HFFc6 (cell line): ENCODE measurements around the gene TREML2. TPM values are rescaled to one million over a fixed set of nuclear protein-coding genes. Genes with fewer than 3 reads are reported as not detected.

Experiments used
- DNase-seq: peaks from one replicate; pipeline ENCODE4 v3.0.0-alpha.2; 2018
- H3K27ac Mint-ChIP-seq: 2 replicates; pipeline ENCODE4 v1.8.0; 2020; ENCODE audit warnings: mild to moderate bottlenecking, mixed read lengths
- H3K27me3 Mint-ChIP-seq: 2 replicates; pipeline ENCODE4 v1.8.0; 2021; ENCODE audit warnings: mild to moderate bottlenecking, moderate library complexity, mixed read lengths; ENCODE audit not compliant: insufficient read depth
- H3K36me3 Mint-ChIP-seq: 2 replicates; pipeline ENCODE4 v1.8.0; 2021; ENCODE audit warnings: low read depth, mixed read lengths
- H3K4me1 Mint-ChIP-seq: 2 replicates; pipeline ENCODE4 v1.8.0; 2020; ENCODE audit warnings: low read depth, mixed read lengths
- H3K4me3 Mint-ChIP-seq: 2 replicates; pipeline ENCODE4 v1.8.0; 2020; ENCODE audit warnings: mild to moderate bottlenecking, moderate library complexity, mixed read lengths
- H3K9me3 Mint-ChIP-seq: 2 replicates; pipeline ENCODE4 v1.8.0; 2020; ENCODE audit warnings: mild to moderate bottlenecking, mixed read lengths
- CTCF ChIP-seq: fragments of 200-600 bp; sonication (generic); IDR thresholded peaks from 2 replicates; pipeline ENCODE4 v1.5.0; 2021; ENCODE audit warnings: antibody characterized with exemption, mild to moderate bottlenecking
- total RNA-seq, 6 experiments: library from RNA; stranded (reverse); fragmentation: NEBNext Ultra II Directional; extraction: Animal tissue kit (Norgen Biotek cat#: 25700); gene quantifications; 2 replicates in 1 of 6; 3 replicates in 5 of 6; pipeline ENCODE4 v1.2.3, GENCODE V29; 2021

TREML2 gene
- total RNA-seq, 6 experiments from 2014 or later: not detected

GRCh38 chr6:41162687-41163418 is 38.1 kb downstream of the TREML2 start, which contains the start of gene TREM2:
TREM2 (minus strand) TSS chr6:41163116; CDS start chr6:41163082, 34 bp downstream.
- no peaks in the 10 kb centered on the region for H3K9me3 Mint-ChIP-seq

GRCh38 chr6:41161851-41162552 is 38.9 kb downstream of the TREML2 start:
- peaks cover 18% of the 10 kb centered on the region for H3K27me3 Mint-ChIP-seq
- no peak overlapping the region for H3K4me3 Mint-ChIP-seq
- H3K4me1 Mint-ChIP-seq: no peaks in the 10 kb centered on the region
- H3K27ac Mint-ChIP-seq: no peak overlapping the region
- no peak for DNase-seq
- H3K36me3 Mint-ChIP-seq: no peaks in the 10 kb centered on the region
- H3K9me3 Mint-ChIP-seq: no peaks in the 10 kb centered on the region
- TF ChIP-seq CTCF: no peak

More at GRCh38 chr6:41162687-41163418, 38.1 kb downstream of the TREML2 start, which contains the start of gene TREM2:
- Mint-ChIP-seq H3K27ac (no peak within 1 kb of the TSS), H3K4me3 (no peak within 1 kb of the TSS), H3K4me1 (no peaks in the 10 kb centered on the region), H3K27me3 (peaks cover 14% of the 10 kb centered on the region), H3K36me3 (no peaks in the 10 kb centered on the region)
- no peak for TF ChIP-seq CTCF
- DNase-seq: no peak

- no peak for DNase-seq
- H3K9me3 Mint-ChIP-seq: no peaks in the 10 kb centered on the region
- H3K27me3 Mint-ChIP-seq: peaks cover 20% of the 10 kb centered on the region
- H3K4me3 Mint-ChIP-seq: no peak overlapping the region
- no peaks in the 10 kb centered on the region for H3K36me3 Mint-ChIP-seq
- TF ChIP-seq CTCF: no peak
- H3K4me1 Mint-ChIP-seq: no peaks in the 10 kb centered on the region
- H3K27ac Mint-ChIP-seq: no peak overlapping the region
These were observed 39.6 kb downstream of the TREML2 start for GRCh38 chr6:41161380-41161779.

- no peak for TF ChIP-seq CTCF
- H3K9me3 Mint-ChIP-seq: no peaks in the 10 kb centered on the region
- H3K4me3 Mint-ChIP-seq: no peak overlapping the region
- no peak overlapping the region for H3K27ac Mint-ChIP-seq
- H3K27me3 Mint-ChIP-seq: peaks cover 21% of the 10 kb centered on the region
- no peaks in the 10 kb centered on the region for H3K4me1 Mint-ChIP-seq
- DNase-seq: no peak
- H3K36me3 Mint-ChIP-seq: no peaks in the 10 kb centered on the region
These were observed 40.0 kb downstream of the TREML2 start for GRCh38 chr6:41160933-41161332.

GRCh38 chr6:41159415-41160082 is 41.4 kb downstream of the TREML2 start:
- Mint-ChIP-seq H3K9me3 (no peaks in the 10 kb centered on the region), H3K4me3 (no peak overlapping the region), H3K36me3 (no peaks in the 10 kb centered on the region), H3K4me1 (no peaks in the 10 kb centered on the region), H3K27me3 (peaks cover 24% of the 10 kb centered on the region), H3K27ac (no peak overlapping the region)
- TF ChIP-seq CTCF: no peak
- no peak for DNase-seq
